ENCODE data around the gene NPAS3. TPM values are rescaled to one million over a fixed set of nuclear protein-coding genes. Genes with fewer than 3 reads are reported as not detected.

NPAS3 gene
- total RNA-seq, 2 donors from 2014 or later = 1.1 to 1.8 TPM

DNA sequence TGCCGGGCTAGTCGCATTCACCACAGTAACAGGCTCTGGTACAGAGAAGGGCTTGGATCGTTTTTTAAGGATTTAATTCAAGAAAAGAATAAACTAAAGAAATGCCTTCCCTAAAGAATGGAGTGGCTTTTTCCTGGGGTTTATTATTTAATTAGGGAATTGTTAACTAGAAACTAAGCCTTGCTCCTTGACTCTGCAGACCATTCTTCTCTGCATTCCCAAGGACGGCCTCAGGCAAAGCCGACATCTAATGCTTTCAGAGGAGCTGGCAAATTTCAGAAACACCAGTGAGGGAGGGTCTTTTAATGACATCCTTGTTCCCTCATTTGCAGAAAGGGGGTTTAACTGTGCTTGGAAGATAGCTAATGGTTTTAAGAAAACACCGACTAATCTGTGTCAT, 838.2 kb downstream of the NPAS3 start:
- 89% methylated on average over 6 of the region's 6 CpGs for WGBS
- intact Hi-C loops (cut with DNase I) = no loop called here
- no peak for DNase-seq (ENCODE audit: low spot score)

DNA sequence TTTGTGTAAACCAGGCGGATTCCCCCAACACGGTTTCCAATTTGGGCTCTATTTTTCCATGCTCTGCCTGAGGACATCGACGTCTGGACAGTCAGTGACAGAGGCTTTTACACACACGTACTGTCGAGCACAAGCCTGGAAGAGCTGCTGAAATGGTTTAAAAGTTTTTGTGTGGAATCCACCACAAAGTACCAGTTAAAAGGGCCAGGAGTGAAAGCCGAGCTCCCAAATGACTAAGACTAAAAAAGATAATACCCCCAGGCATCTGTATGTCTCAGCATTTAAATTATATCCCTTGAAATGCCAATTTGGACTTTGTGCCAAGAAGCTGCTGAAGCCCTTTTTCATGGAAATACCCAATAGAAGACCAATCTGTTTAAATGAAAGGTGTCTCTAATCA, 839.0 kb downstream of the NPAS3 start:
- H3K27me3 ChIP-seq (replicated peaks; ENCODE audit: insufficient read depth) = no peaks in the 10 kb centered on the region
- H3K9me3 ChIP-seq = no peaks in the 10 kb centered on the region
- no peaks in the 10 kb centered on the region for H3K4me1 ChIP-seq (replicated peaks)
- H3K27ac ChIP-seq = no peak overlapping the region
- DNase-seq (ENCODE audit: low spot score) = no peak
- H3K4me3 ChIP-seq = no peak overlapping the region
- TF ChIP-seq POLR2A (IDR thresholded peaks at IDR 0.05) (no peak), POLR2AphosphoS5 (IDR thresholded peaks at IDR 0.05) (no peak)
- TF ChIP-seq, protein P1, sequence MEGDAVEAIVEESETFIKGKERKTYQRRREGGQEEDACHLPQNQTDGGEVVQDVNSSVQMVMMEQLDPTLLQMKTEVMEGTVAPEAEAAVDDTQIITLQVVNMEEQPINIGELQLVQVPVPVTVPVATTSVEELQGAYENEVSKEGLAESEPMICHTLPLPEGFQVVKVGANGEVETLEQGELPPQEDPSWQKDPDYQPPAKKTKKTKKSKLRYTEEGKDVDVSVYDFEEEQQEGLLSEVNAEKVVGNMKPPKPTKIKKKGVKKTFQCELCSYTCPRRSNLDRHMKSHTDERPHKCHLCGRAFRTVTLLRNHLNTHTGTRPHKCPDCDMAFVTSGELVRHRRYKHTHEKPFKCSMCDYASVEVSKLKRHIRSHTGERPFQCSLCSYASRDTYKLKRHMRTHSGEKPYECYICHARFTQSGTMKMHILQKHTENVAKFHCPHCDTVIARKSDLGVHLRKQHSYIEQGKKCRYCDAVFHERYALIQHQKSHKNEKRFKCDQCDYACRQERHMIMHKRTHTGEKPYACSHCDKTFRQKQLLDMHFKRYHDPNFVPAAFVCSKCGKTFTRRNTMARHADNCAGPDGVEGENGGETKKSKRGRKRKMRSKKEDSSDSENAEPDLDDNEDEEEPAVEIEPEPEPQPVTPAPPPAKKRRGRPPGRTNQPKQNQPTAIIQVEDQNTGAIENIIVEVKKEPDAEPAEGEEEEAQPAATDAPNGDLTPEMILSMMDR (IDR thresholded peaks at IDR 0.05) = no peak
- 59% methylated on average over 7 of the region's 7 CpGs for WGBS
- intact Hi-C loops (cut with DNase I) = no loop called here
- no peaks in the 10 kb centered on the region for H3K36me3 ChIP-seq

More for the DNA sequence above, 838.2 kb downstream of the NPAS3 start:
- no peaks in the 10 kb centered on the region for H3K9me3 ChIP-seq
- H3K27ac ChIP-seq = no peak overlapping the region
- TF ChIP-seq POLR2A (IDR thresholded peaks at IDR 0.05) = no peak
- TF ChIP-seq, protein P1 (IDR thresholded peaks at IDR 0.05) = no peak
- TF ChIP-seq POLR2AphosphoS5 (IDR thresholded peaks at IDR 0.05) = no peak
- H3K36me3 ChIP-seq = no peaks in the 10 kb centered on the region
- no peaks in the 10 kb centered on the region for H3K27me3 ChIP-seq (replicated peaks; ENCODE audit: insufficient read depth)
- H3K4me3 ChIP-seq = no peak overlapping the region
- H3K4me1 ChIP-seq (replicated peaks) = no peaks in the 10 kb centered on the region

- TF ChIP-seq, protein P1 (IDR thresholded peaks at IDR 0.05) = no peak
- TF ChIP-seq POLR2A (IDR thresholded peaks at IDR 0.05) (no peak), POLR2AphosphoS5 (IDR thresholded peaks at IDR 0.05) (no peak)
- intact Hi-C loops (cut with DNase I) = no loop called here
Observed at GRCh38 chr14:33780035-33780434, 841.4 kb downstream of the NPAS3 start.

DNA sequence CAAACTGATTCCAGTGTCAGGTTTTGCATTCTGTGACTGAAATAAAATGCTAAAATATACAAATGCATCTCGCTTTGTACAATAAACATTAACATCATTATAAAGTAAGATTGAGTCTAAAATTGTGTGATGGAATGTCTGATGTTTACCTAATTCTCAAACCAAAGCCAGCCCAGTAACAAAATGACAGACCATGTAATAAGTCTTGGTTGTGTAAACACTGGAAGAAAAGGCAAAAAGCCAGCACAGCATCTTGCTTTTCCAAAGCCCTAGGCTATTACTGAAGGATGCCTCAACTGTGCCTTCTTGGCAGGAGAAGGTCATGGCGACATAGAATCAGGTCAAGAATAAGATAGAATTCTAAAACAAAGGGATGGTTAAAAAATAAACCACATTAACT, 842.6 kb downstream of the NPAS3 start:
- no peak for TF ChIP-seq POLR2A (IDR thresholded peaks at IDR 0.05)
- TF ChIP-seq POLR2AphosphoS5 (IDR thresholded peaks at IDR 0.05) = no peak
- TF ChIP-seq, protein P1 (IDR thresholded peaks at IDR 0.05) = no peak
- Histone ChIP-seq H3K27ac (no peak overlapping the region), H3K27me3 (replicated peaks; ENCODE audit: insufficient read depth) (no peaks in the 10 kb centered on the region), H3K36me3 (no peaks in the 10 kb centered on the region), H3K4me1 (replicated peaks) (no peaks in the 10 kb centered on the region), H3K4me3 (no peak overlapping the region), H3K9me3 (no peaks in the 10 kb centered on the region)
- DNase-seq (ENCODE audit: low spot score) = no peak
- intact Hi-C loops (cut with DNase I) = no loop called here
- WGBS = 36% methylated on average over 2 of the region's 2 CpGs

More at GRCh38 chr14:33780035-33780434, 841.4 kb downstream of the NPAS3 start:
- Histone ChIP-seq H3K36me3 (no peaks in the 10 kb centered on the region), H3K27ac (no peak overlapping the region), H3K9me3 (no peaks in the 10 kb centered on the region), H3K4me3 (no peak overlapping the region), H3K27me3 (replicated peaks; ENCODE audit: insufficient read depth) (no peaks in the 10 kb centered on the region), H3K4me1 (replicated peaks) (no peaks in the 10 kb centered on the region)
- DNase-seq (ENCODE audit: low spot score) = no peak
- WGBS = 88% methylated on average over 4 of the region's 4 CpGs

DNA sequence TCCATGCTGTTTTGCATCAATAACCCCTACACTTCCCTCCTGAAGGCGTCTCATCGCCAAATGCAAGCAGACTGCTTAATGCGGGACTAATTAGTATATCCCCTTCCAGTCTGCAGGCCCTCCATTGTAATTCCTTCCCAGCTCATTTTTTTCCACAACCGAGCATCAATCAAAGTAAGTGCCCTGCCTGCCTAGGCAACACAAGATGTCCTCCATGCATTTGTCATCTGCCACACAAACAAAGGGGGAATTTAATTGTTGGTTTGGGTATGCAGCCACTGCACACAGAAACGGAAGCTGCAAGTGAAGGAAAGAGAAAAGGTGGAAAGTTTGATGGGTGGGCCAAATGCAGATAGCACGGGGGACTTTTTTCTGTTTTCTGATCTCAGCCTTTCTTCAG, 844.2 kb downstream of the NPAS3 start:
- intact Hi-C loops (cut with DNase I) = no loop called here
- Histone ChIP-seq H3K27ac (no peak overlapping the region), H3K36me3 (no peaks in the 10 kb centered on the region), H3K9me3 (no peaks in the 10 kb centered on the region), H3K27me3 (replicated peaks; ENCODE audit: insufficient read depth) (no peaks in the 10 kb centered on the region), H3K4me1 (replicated peaks) (no peaks in the 10 kb centered on the region), H3K4me3 (no peak overlapping the region)
- no peak for TF ChIP-seq POLR2A (IDR thresholded peaks at IDR 0.05)
- WGBS = 94% methylated on average over 6 of the region's 6 CpGs
- no peak for DNase-seq (ENCODE audit: low spot score)
